A549 (cell line): Measurements from ENCODE around the gene IL1RAP.

ENCODE experiments used
- CHD2 ChIP-seq: fragments of 150-350 bp; IDR thresholded peaks from 2 replicates; pipeline ENCODE4 v1.6.1; 2014; ENCODE audit warnings: low read length; ENCODE audit not compliant: partially characterized antibody
- EHMT2 ChIP-seq: fragments of 200-600 bp; sonication (generic); IDR thresholded peaks from 2 replicates; pipeline ENCODE4 v1.6.1; 2016; ENCODE audit warnings: antibody characterized with exemption, low read depth, mild to moderate bottlenecking, moderate library complexity
- ELK1 ChIP-seq: fragments of 150-350 bp; IDR thresholded peaks from 2 replicates; pipeline ENCODE4 v1.6.1; 2014; ENCODE audit warnings: low read depth, mild to moderate bottlenecking, low read length
- EP300 ChIP-seq, 2 experiments: fragments of >200 bp; sonication (Bioruptor Twin); formaldehyde crosslinking; IDR thresholded peaks; 2 replicates in 1 of 2; 3 replicates in 1 of 2; pipeline ENCODE4 v1.6.1; 2016 to 2017
- NR3C1 ChIP-seq: fragments of >200 bp; sonication (Bioruptor Twin); formaldehyde crosslinking; IDR thresholded peaks from 3 replicates; pipeline ENCODE4 v1.6.1; 2017
- PBX3 ChIP-seq: IDR thresholded peaks from 2 replicates; pipeline ENCODE4 v1.6.1; 2012
- POLR2A ChIP-seq: IDR thresholded peaks from 2 replicates; pipeline ENCODE4 v1.6.1; 2012; ENCODE audit warnings: mild to moderate bottlenecking, low read length
- RAD21 ChIP-seq, 2 experiments: fragments of >200 bp in 1 of 2; sonication (Bioruptor Twin) in 1 of 2; formaldehyde crosslinking in 1 of 2; IDR thresholded peaks in 1 of 2; conservative IDR thresholded peaks in 1 of 2; 2 replicates in 1 of 2; 3 replicates in 1 of 2; pipeline ENCODE4 v1.6.1; 2012 to 2018; ENCODE audit warnings: inconsistent platforms in 1 of 2
- REST ChIP-seq: fragments of 200-600 bp; sonication (generic); IDR thresholded peaks from 2 replicates; pipeline ENCODE4 v1.6.1; 2016; ENCODE audit warnings: antibody characterized with exemption, mild to moderate bottlenecking, moderate library complexity
- RFX5 ChIP-seq: fragments of 450-650 bp; IDR thresholded peaks from 2 replicates; pipeline ENCODE4 v1.7.1; 2014; ENCODE audit warnings: antibody characterized with exemption, mild to moderate bottlenecking, moderate library complexity
- TP53 ChIP-seq: fragments of 250-450 bp; sonication (Bioruptor Pico); IDR thresholded peaks from 2 replicates; pipeline ENCODE4 v1.5.0; 2021; ENCODE audit warnings: mild to moderate bottlenecking, moderate library complexity
- USF2 ChIP-seq: fragments of 450-650 bp; IDR thresholded peaks from 2 replicates; pipeline ENCODE4 v1.6.1; 2014; ENCODE audit warnings: antibody characterized with exemption
- TF ChIP-seq, protein P1 (sequence below): fragments of >200 bp; sonication (Bioruptor Twin); formaldehyde crosslinking; IDR thresholded peaks from 3 replicates; pipeline ENCODE4 v1.5.1; 2016

DNA sequence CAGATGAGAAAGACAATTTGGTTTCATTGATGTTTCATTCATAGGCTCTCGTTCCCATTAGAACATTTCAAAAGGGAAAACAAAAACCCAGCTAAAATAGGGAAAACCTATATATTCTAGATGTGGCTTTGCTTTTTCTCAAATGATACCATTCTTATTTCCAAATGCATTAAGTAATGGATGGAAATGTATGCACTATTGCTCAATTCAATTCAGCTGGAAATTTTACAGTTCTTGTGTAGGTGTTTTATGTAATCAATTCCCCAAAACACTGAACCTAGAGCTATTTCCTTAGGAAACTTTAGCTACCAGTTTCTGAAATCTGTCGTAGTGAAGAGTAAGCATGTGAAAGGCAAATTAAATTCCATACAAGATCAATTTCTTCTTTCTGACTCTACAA lies 11.7 kb downstream of the IL1RAP start:
- TF ChIP-seq, protein P1, sequence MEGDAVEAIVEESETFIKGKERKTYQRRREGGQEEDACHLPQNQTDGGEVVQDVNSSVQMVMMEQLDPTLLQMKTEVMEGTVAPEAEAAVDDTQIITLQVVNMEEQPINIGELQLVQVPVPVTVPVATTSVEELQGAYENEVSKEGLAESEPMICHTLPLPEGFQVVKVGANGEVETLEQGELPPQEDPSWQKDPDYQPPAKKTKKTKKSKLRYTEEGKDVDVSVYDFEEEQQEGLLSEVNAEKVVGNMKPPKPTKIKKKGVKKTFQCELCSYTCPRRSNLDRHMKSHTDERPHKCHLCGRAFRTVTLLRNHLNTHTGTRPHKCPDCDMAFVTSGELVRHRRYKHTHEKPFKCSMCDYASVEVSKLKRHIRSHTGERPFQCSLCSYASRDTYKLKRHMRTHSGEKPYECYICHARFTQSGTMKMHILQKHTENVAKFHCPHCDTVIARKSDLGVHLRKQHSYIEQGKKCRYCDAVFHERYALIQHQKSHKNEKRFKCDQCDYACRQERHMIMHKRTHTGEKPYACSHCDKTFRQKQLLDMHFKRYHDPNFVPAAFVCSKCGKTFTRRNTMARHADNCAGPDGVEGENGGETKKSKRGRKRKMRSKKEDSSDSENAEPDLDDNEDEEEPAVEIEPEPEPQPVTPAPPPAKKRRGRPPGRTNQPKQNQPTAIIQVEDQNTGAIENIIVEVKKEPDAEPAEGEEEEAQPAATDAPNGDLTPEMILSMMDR: no peak
- TF ChIP-seq EP300 (IDR thresholded peaks at IDR 0.05) (no peak), PBX3 (no peak), POLR2A (no peak), REST (no peak), NR3C1 (no peak), RFX5 (no peak), TP53 (CRISPR knock-in tag) (no peak), EHMT2 (no peak), CHD2 (no peak), USF2 (no peak), RAD21 (conservative IDR thresholded peaks at IDR 0.05 in 1 of 2, IDR thresholded peaks at IDR 0.05 in 1 of 2) (no peak), ELK1 (no peak)
